ENCODE measurements around the gene SPECC1L.

- TF ChIP-seq, protein P1, sequence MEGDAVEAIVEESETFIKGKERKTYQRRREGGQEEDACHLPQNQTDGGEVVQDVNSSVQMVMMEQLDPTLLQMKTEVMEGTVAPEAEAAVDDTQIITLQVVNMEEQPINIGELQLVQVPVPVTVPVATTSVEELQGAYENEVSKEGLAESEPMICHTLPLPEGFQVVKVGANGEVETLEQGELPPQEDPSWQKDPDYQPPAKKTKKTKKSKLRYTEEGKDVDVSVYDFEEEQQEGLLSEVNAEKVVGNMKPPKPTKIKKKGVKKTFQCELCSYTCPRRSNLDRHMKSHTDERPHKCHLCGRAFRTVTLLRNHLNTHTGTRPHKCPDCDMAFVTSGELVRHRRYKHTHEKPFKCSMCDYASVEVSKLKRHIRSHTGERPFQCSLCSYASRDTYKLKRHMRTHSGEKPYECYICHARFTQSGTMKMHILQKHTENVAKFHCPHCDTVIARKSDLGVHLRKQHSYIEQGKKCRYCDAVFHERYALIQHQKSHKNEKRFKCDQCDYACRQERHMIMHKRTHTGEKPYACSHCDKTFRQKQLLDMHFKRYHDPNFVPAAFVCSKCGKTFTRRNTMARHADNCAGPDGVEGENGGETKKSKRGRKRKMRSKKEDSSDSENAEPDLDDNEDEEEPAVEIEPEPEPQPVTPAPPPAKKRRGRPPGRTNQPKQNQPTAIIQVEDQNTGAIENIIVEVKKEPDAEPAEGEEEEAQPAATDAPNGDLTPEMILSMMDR (conservative IDR thresholded peaks at IDR 0.05; ENCODE audit: low read depth, low read length): no peak
- TF ChIP-seq EZH2 (IDR thresholded peaks at IDR 0.05; ENCODE audit: low read length, unreplicated experiment) (no peak), EZH2phosphoT487 (IDR thresholded peaks at IDR 0.05; ENCODE audit: borderline replicate concordance, low read length) (no peak)
These were observed 141.6 kb downstream of the SPECC1L start for GRCh38 chr22:24412274-24412673.

Data from PC-3 (cell line).